HCT116 (cell line): ENCODE data around the gene CDC37L1. TPM values are rescaled to one million over a fixed set of nuclear protein-coding genes. Genes with fewer than 3 reads are reported as not detected.

ENCODE experiments used
- ATAC-seq: fragments of 200-7000 bp; cut with Tn5 transposase; 2 replicates; pipeline ENCODE4 v1.9.1; 2020; ENCODE audit warnings: mild to moderate bottlenecking, moderate library complexity
- BruUV-seq: library from RNA; stranded (reverse); fragments of 400-500 nt; replicated peaks from 2 replicates; lab custom pipeline; 2021; lab: Mats Ljungman, UMichigan
- CTCF ChIA-PET: fragments of 300-600 bp; sonication (Branson Sonifier 250); formaldehyde crosslinking; loops from one replicate; lab custom pipeline; 2021; ENCODE audit warnings: antibody characterized with exemption; lab: Charles Lee
- POLR2A ChIA-PET: fragments of 300-600, 350-600 bp; sonication (Branson Sonifier 250); formaldehyde crosslinking; loops from one replicate; lab custom pipeline; 2021; ENCODE audit warnings: antibody characterized with exemption; lab: Charles Lee
- RAD21 ChIA-PET, 2 experiments: fragments of 300-600 bp; sonication (Branson Sonifier 250); formaldehyde crosslinking; loops; one replicate each; lab custom pipeline; 2023; ENCODE audit warnings: low total read pairs in 2 of 2; ENCODE audit not compliant: uncharacterized antibody in 2 of 2, unreplicated experiment in 2 of 2, low non-redundant PET in 1 of 2; lab: Charles Lee
- DNase-seq: peaks from one replicate; pipeline ENCODE4 v3.0.0-alpha.2; 2010; ENCODE audit warnings: low read depth, low spot score
- H2AFZ ChIP-seq: fragments of 200-600 bp; shearing (Covaris generic), sonication (generic); 2 replicates; pipeline ENCODE4 v1.6.1; 2017; ENCODE audit warnings: low read depth, mixed run types, mixed read lengths, antibody characterized with exemption, low read length; ENCODE audit not compliant: poor library complexity, severe bottlenecking
- H3K27ac ChIP-seq: 2 replicates; pipeline ENCODE4 v1.5.1; 2012; ENCODE audit warnings: low read depth, low read length
- H3K27me3 ChIP-seq: fragments of 200-600 bp; sonication (generic); 2 replicates; pipeline ENCODE4 v1.6.1; 2016; ENCODE audit warnings: mixed run types, low read length, mixed read lengths; ENCODE audit not compliant: insufficient read depth
- H3K36me3 ChIP-seq, 2 experiments: fragments of 200-500 bp in 1 of 2; fragments of 200-600 bp in 1 of 2; sonication (Bioruptor generic) in 1 of 2; sonication (generic) in 1 of 2; 2 replicates each; pipeline versions ENCODE4 v1.5.1 to v1.6.1; 2014 to 2016; ENCODE audit warnings: low read length in 2 of 2, inconsistent platforms in 1 of 2, mixed read lengths in 1 of 2, mixed run types in 1 of 2; ENCODE audit not compliant: insufficient read depth in 2 of 2, control insufficient read depth in 1 of 2
- H3K4me1 ChIP-seq, 2 experiments: fragments of 200-600 bp in 1 of 2; sonication (generic) in 1 of 2; 2 replicates each; pipeline versions ENCODE4 v1.5.1 to v1.6.1; 2012 to 2017; ENCODE audit warnings: low read length in 2 of 2, inconsistent platforms in 1 of 2, mild to moderate bottlenecking in 1 of 2, mixed read lengths in 1 of 2, mixed run types in 1 of 2, moderate library complexity in 1 of 2; ENCODE audit not compliant: insufficient read depth in 2 of 2, control insufficient read depth in 1 of 2
- H3K4me2 ChIP-seq: fragments of 200-600 bp; sonication (generic); 2 replicates; pipeline ENCODE4 v1.6.1; 2017; ENCODE audit warnings: mixed run types, low read length, mixed read lengths
- H3K4me3 ChIP-seq, 2 experiments: fragments of 200-600 bp in 1 of 2; sonication (generic) in 1 of 2; replicated peaks in 1 of 2; 2 replicates each; pipeline ENCODE4 v1.5.1; 2011 to 2016; ENCODE audit warnings: low read length in 2 of 2, control low read depth in 1 of 2, low read depth in 1 of 2, mild to moderate bottlenecking in 1 of 2, mixed read lengths in 1 of 2, mixed run types in 1 of 2
- H3K79me2 ChIP-seq: fragments of 200-600 bp; sonication (generic); 2 replicates; pipeline ENCODE4 v1.6.1; 2017; ENCODE audit warnings: mild to moderate bottlenecking, mixed run types, low read length, moderate library complexity, mixed read lengths; ENCODE audit not compliant: insufficient read depth
- H3K9ac ChIP-seq: fragments of 200-600 bp; sonication (generic); 2 replicates; pipeline ENCODE4 v1.6.1; 2016; ENCODE audit warnings: low read length, mixed read lengths
- H3K9me2 ChIP-seq: fragments of 200-600 bp; sonication (generic), shearing (Covaris generic); 2 replicates; pipeline ENCODE4 v1.6.1; 2017; ENCODE audit warnings: mixed run types, mild to moderate bottlenecking, moderate library complexity; ENCODE audit not compliant: insufficient read depth
- H3K9me3 ChIP-seq, 2 experiments: fragments of 200-500 bp in 1 of 2; fragments of 200-600 bp in 1 of 2; sonication (Bioruptor generic) in 1 of 2; sonication (generic) in 1 of 2; 2 replicates each; pipeline ENCODE4 v1.6.1; 2014 to 2017; ENCODE audit warnings: low read length in 2 of 2, mixed read lengths in 2 of 2, inconsistent platforms in 1 of 2, low read depth in 1 of 2, mild to moderate bottlenecking in 1 of 2, mixed run types in 1 of 2, moderate library complexity in 1 of 2; ENCODE audit not compliant: control insufficient read depth in 1 of 2, insufficient read depth in 1 of 2
- H4K20me1 ChIP-seq: fragments of 200-600 bp; sonication (generic), shearing (Covaris generic); 2 replicates; pipeline ENCODE4 v1.6.1; 2017; ENCODE audit warnings: mixed run types, mild to moderate bottlenecking, moderate library complexity; ENCODE audit not compliant: insufficient read depth
- CTCF ChIP-seq, 3 experiments: fragments of 200-600 bp in 1 of 3; sonication (generic) in 1 of 3; IDR thresholded peaks in 2 of 3; conservative IDR thresholded peaks in 1 of 3; 2 replicates each; pipeline ENCODE4 v1.5.1; 2012 to 2017; ENCODE audit warnings: low read depth in 2 of 3, low read length in 2 of 3, antibody characterized with exemption in 1 of 3, borderline replicate concordance in 1 of 3, control low read depth in 1 of 3, mild to moderate bottlenecking in 1 of 3, mixed read lengths in 1 of 3, mixed run types in 1 of 3, moderate library complexity in 1 of 3; ENCODE audit not compliant: insufficient read depth in 1 of 3
- EGR1 ChIP-seq: IDR thresholded peaks from 2 replicates; pipeline ENCODE4 v1.6.1; 2012; ENCODE audit warnings: low read depth
- ELF1 ChIP-seq: IDR thresholded peaks from 2 replicates; pipeline ENCODE4 v1.6.1; 2012; ENCODE audit warnings: low read depth, borderline replicate concordance
- EZH2 ChIP-seq: fragments of 200-600 bp; sonication (generic); IDR thresholded peaks from 2 replicates; pipeline ENCODE4 v1.6.1; 2017; ENCODE audit warnings: antibody characterized with exemption, mixed run types
- JUND ChIP-seq: IDR thresholded peaks from 2 replicates; pipeline ENCODE4 v1.6.1; 2012
- POLR2A ChIP-seq: IDR thresholded peaks from 2 replicates; pipeline ENCODE4 v1.7.0; 2011; ENCODE audit warnings: borderline replicate concordance; ENCODE audit not compliant: insufficient read depth, insufficient read length; ENCODE audit errors: extremely low read depth
- POLR2AphosphoS5 ChIP-seq: IDR thresholded peaks from 2 replicates; pipeline ENCODE4 v1.6.1; 2011; ENCODE audit warnings: mild to moderate bottlenecking, low read depth, low read length, moderate library complexity
- REST ChIP-seq: IDR thresholded peaks from 2 replicates; pipeline ENCODE4 v1.6.1; 2012; ENCODE audit warnings: low read depth
- SIN3A ChIP-seq: IDR thresholded peaks from 2 replicates; pipeline ENCODE4 v1.6.1; 2012; ENCODE audit warnings: low read depth
- SRF ChIP-seq: IDR thresholded peaks from 2 replicates; pipeline ENCODE4 v1.6.1; 2012; ENCODE audit warnings: low read depth
- ZFX ChIP-seq: fragments of 450-650 bp; IDR thresholded peaks from 2 replicates; pipeline ENCODE4 v1.6.1; 2017
- ZNF274 ChIP-seq: fragments of 200-500 bp; sonication (Bioruptor generic); IDR thresholded peaks from 2 replicates; pipeline ENCODE4 v1.6.1; 2014; ENCODE audit warnings: mild to moderate bottlenecking, low read depth, low read length, inconsistent platforms
- intact Hi-C: fragments of 100-400 bp; cut with micrococcal nuclease; formaldehyde crosslinking; loops from 2 replicates; pipeline ENCODE4 v1.10.0; 2022
- total RNA-seq: library from RNA; stranded (reverse); gene quantifications from one replicate; pipeline ENCODE4 v1.2.1, GENCODE V29; 2021; ENCODE audit not compliant: unreplicated experiment
- TF ChIP-seq, protein P1 (sequence below): IDR thresholded peaks from 2 replicates; pipeline ENCODE4 v1.6.1; 2012

The CDC37L1 gene
- total RNA-seq, 1 experiment from 2014 or later, result 18.1 TPM

DNA sequence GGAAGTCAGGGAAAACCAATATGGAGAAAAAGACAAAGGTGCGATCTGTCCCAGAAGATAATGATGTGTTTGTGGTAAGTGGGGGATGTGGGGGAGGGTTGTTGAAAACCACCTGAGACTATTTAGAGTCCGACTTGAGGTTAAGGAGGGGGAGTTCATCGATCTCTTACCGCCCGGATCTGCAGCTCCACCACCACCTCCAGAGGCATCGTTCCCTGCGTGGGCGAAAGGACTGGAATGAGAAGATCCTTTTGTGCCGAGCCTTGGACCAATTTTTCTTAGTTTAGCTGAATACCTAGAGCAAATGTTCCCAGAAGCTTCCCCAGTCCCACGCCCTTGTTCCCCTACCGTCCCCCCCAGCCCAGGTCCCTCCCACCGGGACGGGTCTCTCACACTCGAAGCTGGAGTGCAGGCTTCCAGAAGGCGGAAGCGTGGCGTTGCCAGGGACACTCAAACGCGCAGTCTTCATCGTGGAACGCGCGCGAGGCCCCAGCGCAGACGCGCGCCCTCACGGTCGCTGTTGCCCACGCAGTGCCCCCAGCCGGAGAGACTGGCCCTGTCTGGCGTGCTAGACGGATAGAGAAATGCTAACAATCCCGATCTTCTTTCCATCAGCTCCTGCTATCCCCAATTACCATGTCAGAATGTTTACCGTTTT is 13.2 kb upstream of the CDC37L1 start, which contains the start of gene SPATA6L:
TSS of gene SPATA6L (minus strand) at position 439 of the 658 bp plus-strand sequence. CDS start at position 209, 230 bp downstream.
- ATAC-seq (peak; percentile 19; the same call in 1 of the 2 replicates), DNase-seq (no peak)
- H3K27ac ChIP-seq, result 0 out of 2 replicates have a peak within 1 kb of the TSS, but pooled peaks have one; percentile 4
- H3K9me2 ChIP-seq, result no peaks in the 10 kb centered on the region
- no peaks in the 10 kb centered on the region; the same call in 1 of the 2 replicates for H3K79me2 ChIP-seq
- H3K4me3 ChIP-seq, result peak within 1 kb of the TSS; percentile 47 to 53
- H3K9ac ChIP-seq, result peak within 1 kb of the TSS; percentile 33
- no peaks in the 10 kb centered on the region for H3K9me3 ChIP-seq
- peak; percentile 58 for TF ChIP-seq EGR1
- TF ChIP-seq, protein P1, sequence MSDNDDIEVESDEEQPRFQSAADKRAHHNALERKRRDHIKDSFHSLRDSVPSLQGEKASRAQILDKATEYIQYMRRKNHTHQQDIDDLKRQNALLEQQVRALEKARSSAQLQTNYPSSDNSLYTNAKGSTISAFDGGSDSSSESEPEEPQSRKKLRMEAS, result 0 out of 2 replicates have a peak, but pooled peaks have one; percentile 62
- TF ChIP-seq JUND, result no peak
- TF ChIP-seq POLR2AphosphoS5, result peak; percentile 25; the same call in 1 of the 2 replicates
- TF ChIP-seq POLR2A, result no peak
- TF ChIP-seq SRF, result no peak
- peak; percentile 23; the same call in 1 of the 2 replicates for TF ChIP-seq ELF1
- no peaks in the 10 kb centered on the region for H3K36me3 ChIP-seq
- no peaks in the 10 kb centered on the region for H4K20me1 ChIP-seq
- peak within 1 kb of the TSS; percentile 70 for H3K4me2 ChIP-seq
- no peaks in the 10 kb centered on the region for H3K27me3 ChIP-seq
- RAD21 ChIA-PET, result no interaction called here
- BruUV-seq, result no TSS peak
- peaks cover 16 to 26% of the 10 kb centered on the region in 2 experiments for H3K4me1 ChIP-seq
- CTCF ChIA-PET, result interaction anchor here (1.1 kb wide), 1 partner anchor 13 kb away, joined by 3 read pairs; the partner anchor contains the start of gene CDC37L1
- H2AFZ ChIP-seq, result no peak within 1 kb of the TSS
- POLR2A ChIA-PET, result interaction anchor here (1.2 to 1.6 kb wide), 2 partner anchors 9 to 13 kb away, joined by 3 to 8 read pairs; partner anchors contain the start of gene CDC37L1
- intact Hi-C loops, result loop anchor here (10.0 kb wide), 2 partner anchors 319 to 929 kb away; partner anchors contain the start of gene JAK2

GRCh38 chr9:4667681-4668080 is 11.7 kb upstream of the CDC37L1 start:
- H4K20me1 ChIP-seq, result no peaks in the 10 kb centered on the region
- ChIA-PET RAD21 (no interaction called here), CTCF (no interaction called here), POLR2A (no interaction called here)
- H3K4me1 ChIP-seq, result peaks cover 8 to 15% of the 10 kb centered on the region in 2 experiments; a peak in 3 of 4 replicates
- no peak overlapping the region for H3K9ac ChIP-seq
- H3K27ac ChIP-seq, result no peak overlapping the region
- no peak overlapping the region for H3K4me2 ChIP-seq
- no peaks in the 10 kb centered on the region for H3K36me3 ChIP-seq
- no peaks in the 10 kb centered on the region for H3K9me3 ChIP-seq
- ATAC-seq (no peak), DNase-seq (no peak)
- no peak overlapping the region for H3K4me3 ChIP-seq
- BruUV-seq, result no TSS peak
- no peaks in the 10 kb centered on the region; the same call in 1 of the 2 replicates for H3K79me2 ChIP-seq
- no peaks in the 10 kb centered on the region for H3K9me2 ChIP-seq
- intact Hi-C loops, result loop anchor here (10.0 kb wide), 2 partner anchors 317 to 927 kb away; partner anchors contain the start of gene JAK2
- no peaks in the 10 kb centered on the region for H3K27me3 ChIP-seq
- no peak overlapping the region for H2AFZ ChIP-seq
- TF ChIP-seq JUND (no peak), CTCF (IDR thresholded peaks at IDR 0.05 in 2 of 3, conservative IDR thresholded peaks at IDR 0.05 in 1 of 3; ENCODE audit: borderline replicate concordance in 1 of 3, insufficient read depth in 1 of 3, low read depth in 2 of 3, low read length in 2 of 3) (no peak), ZFX (no peak), ZNF274 (no peak), EZH2 (no peak), SIN3A (no peak), REST (no peak)
- TF ChIP-seq, protein P1, result no peak
